KMS-11 (cell line): ENCODE results near the gene EXOSC10.

Experiments
- H2AFZ ChIP-seq: fragments of 200-600 bp; sonication (generic); 2 replicates; pipeline ENCODE4 v1.6.1; 2016; ENCODE audit warnings: antibody characterized with exemption, mixed run types, low read depth
- H3K27ac ChIP-seq: fragments of 200-600 bp; sonication (generic); 2 replicates; pipeline ENCODE4 v1.6.1; 2016; ENCODE audit warnings: mild to moderate bottlenecking, mixed run types
- H3K27me3 ChIP-seq: fragments of 200-600 bp; sonication (generic); 2 replicates; pipeline ENCODE4 v1.6.1; 2017; ENCODE audit warnings: mild to moderate bottlenecking, low read depth, mixed run types, moderate library complexity; ENCODE audit not compliant: insufficient read depth
- H3K36me3 ChIP-seq: fragments of 200-600 bp; sonication (generic); 2 replicates; pipeline ENCODE4 v1.6.1; 2017; ENCODE audit warnings: mild to moderate bottlenecking, mixed run types; ENCODE audit not compliant: insufficient read depth
- H3K4me1 ChIP-seq: fragments of 200-600 bp; sonication (generic); 2 replicates; pipeline ENCODE4 v1.6.1; 2016; ENCODE audit warnings: mild to moderate bottlenecking, low read depth, mixed run types; ENCODE audit not compliant: poor library complexity, severe bottlenecking
- H3K4me2 ChIP-seq: fragments of 200-600 bp; sonication (generic); 2 replicates; pipeline ENCODE4 v1.7.0; 2016; ENCODE audit warnings: mild to moderate bottlenecking, mixed run types
- H3K4me3 ChIP-seq: fragments of 200-600 bp; sonication (generic); IDR thresholded peaks from 2 replicates; pipeline ENCODE4 v1.6.1; 2017; ENCODE audit warnings: low read depth, low read length, mixed read lengths; ENCODE audit not compliant: insufficient read depth
- H3K79me2 ChIP-seq: fragments of 200-600 bp; sonication (generic); 2 replicates; pipeline ENCODE4 v1.6.1; 2016; ENCODE audit warnings: low read depth, mixed run types; ENCODE audit not compliant: insufficient read depth
- H3K9ac ChIP-seq: fragments of 200-600 bp; sonication (generic); 2 replicates; pipeline ENCODE4 v1.6.1; 2016; ENCODE audit warnings: mild to moderate bottlenecking, mixed run types
- H4K20me1 ChIP-seq: fragments of 200-600 bp; sonication (generic); 2 replicates; pipeline ENCODE4 v1.6.1; 2016; ENCODE audit warnings: mild to moderate bottlenecking, mixed run types; ENCODE audit not compliant: insufficient read depth
- TF ChIP-seq, protein P1 (sequence below): fragments of 200-600 bp; sonication (generic); conservative IDR thresholded peaks from 2 replicates; pipeline ENCODE4 v1.6.1; 2017; ENCODE audit warnings: low read depth, mild to moderate bottlenecking, antibody characterized with exemption, low read length, moderate library complexity, mixed read lengths

The EXOSC10 gene

DNA sequence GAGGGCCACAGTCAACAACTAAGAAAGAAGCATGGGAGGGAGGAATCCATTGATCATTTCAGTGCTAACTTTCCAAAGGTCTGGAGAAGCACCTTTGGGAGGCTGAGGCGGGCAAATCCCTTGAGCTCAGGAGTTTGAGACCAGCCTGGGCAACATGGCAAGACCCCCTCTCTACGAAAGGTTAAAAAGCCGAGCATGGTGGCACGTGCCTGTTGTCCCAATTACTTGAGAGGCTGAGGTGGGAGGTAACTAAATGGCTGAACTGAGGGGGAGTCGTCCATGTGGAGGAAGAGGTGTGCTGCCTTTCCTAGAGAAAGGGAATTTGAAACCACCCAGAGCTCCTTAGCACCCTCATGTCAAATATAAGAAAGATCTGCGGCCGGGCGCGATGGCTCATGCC is 68.8 kb downstream of the EXOSC10 start:
- TF ChIP-seq, protein P1, sequence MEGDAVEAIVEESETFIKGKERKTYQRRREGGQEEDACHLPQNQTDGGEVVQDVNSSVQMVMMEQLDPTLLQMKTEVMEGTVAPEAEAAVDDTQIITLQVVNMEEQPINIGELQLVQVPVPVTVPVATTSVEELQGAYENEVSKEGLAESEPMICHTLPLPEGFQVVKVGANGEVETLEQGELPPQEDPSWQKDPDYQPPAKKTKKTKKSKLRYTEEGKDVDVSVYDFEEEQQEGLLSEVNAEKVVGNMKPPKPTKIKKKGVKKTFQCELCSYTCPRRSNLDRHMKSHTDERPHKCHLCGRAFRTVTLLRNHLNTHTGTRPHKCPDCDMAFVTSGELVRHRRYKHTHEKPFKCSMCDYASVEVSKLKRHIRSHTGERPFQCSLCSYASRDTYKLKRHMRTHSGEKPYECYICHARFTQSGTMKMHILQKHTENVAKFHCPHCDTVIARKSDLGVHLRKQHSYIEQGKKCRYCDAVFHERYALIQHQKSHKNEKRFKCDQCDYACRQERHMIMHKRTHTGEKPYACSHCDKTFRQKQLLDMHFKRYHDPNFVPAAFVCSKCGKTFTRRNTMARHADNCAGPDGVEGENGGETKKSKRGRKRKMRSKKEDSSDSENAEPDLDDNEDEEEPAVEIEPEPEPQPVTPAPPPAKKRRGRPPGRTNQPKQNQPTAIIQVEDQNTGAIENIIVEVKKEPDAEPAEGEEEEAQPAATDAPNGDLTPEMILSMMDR = no peak
- no peak overlapping the region for H3K27ac ChIP-seq

DNA sequence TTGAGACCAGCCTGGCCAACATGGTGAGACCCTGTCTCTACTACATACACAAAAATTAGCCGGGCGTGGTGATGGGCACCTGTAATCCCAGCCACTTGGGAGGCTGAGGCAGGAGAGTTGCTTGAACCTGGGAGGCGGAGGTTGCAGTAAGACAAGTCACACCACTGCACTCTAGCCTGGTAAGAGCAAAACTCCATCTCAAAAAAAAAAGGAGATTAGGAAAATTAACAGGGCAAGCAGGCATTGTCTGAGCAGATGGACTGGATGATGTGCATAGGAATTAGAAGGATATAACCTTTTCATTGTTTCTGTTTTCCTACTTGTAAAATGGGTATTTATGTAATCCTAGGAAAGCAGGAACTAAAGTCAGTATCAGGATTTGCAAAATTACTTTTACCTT is 71.7 kb downstream of the EXOSC10 start:
- Histone ChIP-seq H3K4me3 (no peak overlapping the region), H3K79me2 (no peaks in the 10 kb centered on the region), H3K4me2 (no peak overlapping the region), H3K36me3 (no peaks in the 10 kb centered on the region; the same call in 1 of the 2 replicates), H3K9ac (no peak overlapping the region), H3K27me3 (no peaks in the 10 kb centered on the region), H3K4me1 (no peaks in the 10 kb centered on the region), H3K27ac (no peak overlapping the region), H2AFZ (no peak overlapping the region), H4K20me1 (peaks cover 2% of the 10 kb centered on the region; the same call in 1 of the 2 replicates)
- TF ChIP-seq, protein P1 = no peak

More for the DNA sequence above, 68.8 kb downstream of the EXOSC10 start:
- H3K4me3 ChIP-seq = no peak overlapping the region
- no peaks in the 10 kb centered on the region for H4K20me1 ChIP-seq
- H3K79me2 ChIP-seq = no peaks in the 10 kb centered on the region
- H3K4me2 ChIP-seq = no peak overlapping the region
- H3K4me1 ChIP-seq = no peaks in the 10 kb centered on the region
- no peaks in the 10 kb centered on the region for H3K36me3 ChIP-seq
- no peak overlapping the region for H2AFZ ChIP-seq
- H3K9ac ChIP-seq = no peak overlapping the region
- H3K27me3 ChIP-seq = no peaks in the 10 kb centered on the region; the same call in 1 of the 2 replicates

DNA sequence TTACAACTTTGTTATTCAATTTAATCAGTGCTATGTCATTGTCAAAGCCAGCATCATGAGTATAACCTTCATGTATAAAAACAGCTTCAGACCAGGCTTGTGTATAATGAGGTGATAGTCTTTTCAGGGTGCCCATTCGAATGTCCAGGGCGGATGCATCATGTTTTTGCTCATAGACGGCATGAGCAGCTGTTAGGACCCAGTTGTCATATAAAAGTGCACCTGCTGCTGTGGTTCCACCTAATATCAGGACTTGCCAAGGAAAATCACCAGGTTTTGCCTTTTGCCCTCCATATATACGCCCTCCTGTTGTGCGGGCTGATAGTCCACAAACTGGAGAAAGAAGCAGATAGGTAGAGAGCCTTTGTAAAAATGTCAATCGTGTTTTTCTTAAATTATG is 72.4 kb downstream of the EXOSC10 start:
- Histone ChIP-seq H3K36me3 (no peaks in the 10 kb centered on the region; the same call in 1 of the 2 replicates), H3K27ac (no peak overlapping the region)

DNA sequence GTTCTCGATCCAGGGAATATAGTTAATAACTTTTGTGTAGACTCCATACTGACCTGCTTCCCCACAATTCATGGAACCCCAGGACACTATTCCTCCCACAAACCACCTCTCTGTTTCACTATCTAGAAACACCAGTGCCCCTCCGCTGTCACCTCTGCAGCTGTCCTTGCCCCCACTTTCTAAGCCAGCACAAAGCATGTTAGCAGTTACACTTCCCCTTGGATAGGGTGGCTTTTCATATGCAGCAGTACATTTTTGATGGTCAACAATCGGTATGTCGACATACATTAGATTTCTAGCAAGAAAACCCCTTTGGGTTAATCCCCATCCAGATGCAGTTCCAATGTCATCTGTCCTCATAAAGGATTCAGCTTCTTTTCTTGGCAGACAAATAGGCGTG is 72.8 kb downstream of the EXOSC10 start:
- TF ChIP-seq, protein P1 = no peak
- no peak overlapping the region for H3K4me3 ChIP-seq
- H3K27ac ChIP-seq = no peak overlapping the region
- no peaks in the 10 kb centered on the region for H3K79me2 ChIP-seq
- no peaks in the 10 kb centered on the region for H3K4me1 ChIP-seq
- no peaks in the 10 kb centered on the region for H3K27me3 ChIP-seq
- H3K9ac ChIP-seq = no peak overlapping the region
- H3K36me3 ChIP-seq = peaks cover 1% of the 10 kb centered on the region; the same call in 1 of the 2 replicates
- H3K4me2 ChIP-seq = no peak overlapping the region
- no peak overlapping the region for H2AFZ ChIP-seq
- H4K20me1 ChIP-seq = peaks cover 5% of the 10 kb centered on the region; the same call in 1 of the 2 replicates

More for the DNA sequence above, 72.4 kb downstream of the EXOSC10 start:
- H2AFZ ChIP-seq = no peak overlapping the region
- H3K79me2 ChIP-seq = no peaks in the 10 kb centered on the region
- no peak overlapping the region for H3K9ac ChIP-seq
- H3K27me3 ChIP-seq = no peaks in the 10 kb centered on the region
- no peak overlapping the region for H3K4me3 ChIP-seq
- TF ChIP-seq, protein P1 = no peak
- no peak overlapping the region for H3K4me2 ChIP-seq
- H4K20me1 ChIP-seq = peaks cover 4% of the 10 kb centered on the region; the same call in 1 of the 2 replicates
- H3K4me1 ChIP-seq = no peaks in the 10 kb centered on the region
